Liver (tissue), 9 donors: Measurements from ENCODE around the gene CLTC. TPM values are rescaled to one million over a fixed set of nuclear protein-coding genes. Genes with fewer than 3 reads are reported as not detected.

Experiments
- DNase-seq: peaks from one replicate; pipeline ENCODE4 v3.0.0-alpha.2; 2017; ENCODE audit warnings: low spot score
- H3K27ac ChIP-seq, 2 donors: one replicate each; pipeline ENCODE4 v1.7.0; 2013; ENCODE audit warnings: inconsistent platforms in 2 of 2, low read length in 2 of 2, control low read depth in 1 of 2, low read depth in 1 of 2, mild to moderate bottlenecking in 1 of 2
- H3K27me3 ChIP-seq, 4 donors: one replicate each; pipeline versions ENCODE4 v1.6.1 to v1.7.0; 2013; ENCODE audit warnings: low read length in 3 of 4, inconsistent platforms in 1 of 4, mild to moderate bottlenecking in 1 of 4, moderate library complexity in 1 of 4; ENCODE audit not compliant: control insufficient read depth in 4 of 4, insufficient read depth in 4 of 4
- H3K36me3 ChIP-seq, 4 donors: one replicate each; pipeline versions ENCODE4 v1.6.1 to v1.7.0; 2013; ENCODE audit warnings: low read length in 3 of 4, mild to moderate bottlenecking in 3 of 4, low read depth in 1 of 4, moderate library complexity in 1 of 4; ENCODE audit not compliant: control insufficient read depth in 4 of 4, insufficient read depth in 3 of 4
- H3K4me1 ChIP-seq, 4 donors: one replicate each; pipeline versions ENCODE4 v1.6.1 to v1.7.0; 2013; ENCODE audit warnings: low read length in 3 of 4, mild to moderate bottlenecking in 3 of 4, moderate library complexity in 1 of 4; ENCODE audit not compliant: control insufficient read depth in 4 of 4, insufficient read depth in 4 of 4
- H3K4me3 ChIP-seq, 3 donors: one replicate each; pipeline versions ENCODE4 v1.6.1 to v1.7.0; 2013; ENCODE audit warnings: low read length in 3 of 3, control low read depth in 1 of 3, low read depth in 1 of 3, mild to moderate bottlenecking in 1 of 3
- H3K9ac ChIP-seq, 2 donors: one replicate each; pipeline ENCODE4 v1.7.0; 2013; ENCODE audit warnings: low read length in 2 of 2, mild to moderate bottlenecking in 2 of 2, moderate library complexity in 2 of 2, control low read depth in 1 of 2, low read depth in 1 of 2
- H3K9me3 ChIP-seq, 4 donors: one replicate each; pipeline versions ENCODE4 v1.6.1 to v1.7.0; 2013; ENCODE audit warnings: low read length in 3 of 4; ENCODE audit not compliant: control insufficient read depth in 4 of 4
- EGR1 ChIP-seq, 2 donors: IDR thresholded peaks; 2 replicates each; pipeline ENCODE4 v1.6.1; 2016 to 2018; ENCODE audit warnings: antibody characterized with exemption in 2 of 2, low read depth in 2 of 2
- FOXA1 ChIP-seq: IDR thresholded peaks from 2 replicates; pipeline ENCODE4 v1.6.1; 2016; ENCODE audit warnings: antibody characterized with exemption
- FOXA2 ChIP-seq: IDR thresholded peaks from 2 replicates; pipeline ENCODE4 v1.6.1; 2016; ENCODE audit warnings: antibody characterized with exemption
- GABPA ChIP-seq, 2 donors: IDR thresholded peaks in 1 of 2; conservative IDR thresholded peaks in 1 of 2; 2 replicates each; pipeline ENCODE4 v1.6.1; 2016; ENCODE audit warnings: antibody characterized with exemption in 2 of 2, mild to moderate bottlenecking in 1 of 2, moderate library complexity in 1 of 2
- HNF4A ChIP-seq, 2 donors: conservative IDR thresholded peaks; 2 replicates each; pipeline ENCODE4 v1.6.1; 2016; ENCODE audit warnings: antibody characterized with exemption in 2 of 2, mild to moderate bottlenecking in 2 of 2
- JUND ChIP-seq, 2 donors: IDR thresholded peaks; 2 replicates each; pipeline ENCODE4 v1.6.1; 2016; ENCODE audit warnings: antibody characterized with exemption in 2 of 2
- NR2F2 ChIP-seq: IDR thresholded peaks from 2 replicates; pipeline ENCODE4 v1.6.1; 2016; ENCODE audit warnings: antibody characterized with exemption
- RAD21 ChIP-seq, 2 donors: IDR thresholded peaks; 2 replicates each; pipeline ENCODE4 v1.6.1; 2016; ENCODE audit warnings: antibody characterized with exemption in 2 of 2, mild to moderate bottlenecking in 2 of 2
- RXRA ChIP-seq, 2 donors: IDR thresholded peaks; 2 replicates each; pipeline ENCODE4 v1.6.1; 2017 to 2018; ENCODE audit warnings: antibody characterized with exemption in 2 of 2, mild to moderate bottlenecking in 1 of 2
- SP1 ChIP-seq: IDR thresholded peaks from 2 replicates; pipeline ENCODE4 v1.6.1; 2018; ENCODE audit warnings: antibody characterized with exemption, mild to moderate bottlenecking
- TAF1 ChIP-seq: conservative IDR thresholded peaks from 2 replicates; pipeline ENCODE4 v1.6.1; 2016; ENCODE audit warnings: antibody characterized with exemption, mild to moderate bottlenecking
- YY1 ChIP-seq: IDR thresholded peaks from 2 replicates; pipeline ENCODE4 v1.6.1; 2016; ENCODE audit warnings: antibody characterized with exemption, mild to moderate bottlenecking
- WGBS: extraction: QIAGEN DNeasy Blood & Tissue Kit; methylation state at CpG from one replicate; pipeline ENCODE4 v1.1.7; 2013; 5-methylcytosine and 5-hydroxymethylcytosine counted together
- polyA plus RNA-seq, 2 donors: library from polyadenylated mRNA; stranded (reverse) in 1 of 2; unstranded in 1 of 2; fragments of 200-250 nt in 1 of 2; fragments of >200 nt in 1 of 2; fragmentation: Nextera tagmentation in 1 of 2; extraction: Ambion mirVana in 1 of 2; gene quantifications; one replicate each; pipeline versions ENCODE4 v1.2.1 to v1.2.3, GENCODE V29; 2013 to 2015
- total RNA-seq, 2 donors: library from RNA; depleted of rRNA; stranded (reverse); fragments of >200 nt; gene quantifications; one replicate each; pipeline ENCODE4 v1.2.3, GENCODE V29; 2014
- TF ChIP-seq, protein P1 (sequence below): IDR thresholded peaks from 2 replicates; pipeline ENCODE4 v1.6.1; 2016; ENCODE audit warnings: antibody characterized with exemption
- TF ChIP-seq, protein P2 (sequence below): fragments of 150-350 bp; IDR thresholded peaks from 2 replicates; pipeline ENCODE4 v1.5.1; 2017; ENCODE audit warnings: improper control_type of control experiment, low read depth, low read length; ENCODE audit not compliant: missing input control
- TF ChIP-seq, protein P3 (sequence below): IDR thresholded peaks from 2 replicates; pipeline ENCODE4 v1.6.1; 2016; ENCODE audit warnings: antibody characterized with exemption
- TF ChIP-seq, protein P4 (sequence below): IDR thresholded peaks from 2 replicates; pipeline ENCODE4 v1.6.1; 2016; ENCODE audit warnings: antibody characterized with exemption, mild to moderate bottlenecking
- TF ChIP-seq, protein P5 (sequence below): IDR thresholded peaks from 2 replicates; pipeline ENCODE4 v1.6.1; 2016; ENCODE audit warnings: antibody characterized with exemption
- donor health status: healthy.
- donor health status: healthy.
- donor health status: healthy.
- donor health status: healthy.
- donor health status: healthy.

The CLTC gene
- total and polyA plus RNA-seq, 4 donors: 59.9 to 282 (median 172) TPM

DNA sequence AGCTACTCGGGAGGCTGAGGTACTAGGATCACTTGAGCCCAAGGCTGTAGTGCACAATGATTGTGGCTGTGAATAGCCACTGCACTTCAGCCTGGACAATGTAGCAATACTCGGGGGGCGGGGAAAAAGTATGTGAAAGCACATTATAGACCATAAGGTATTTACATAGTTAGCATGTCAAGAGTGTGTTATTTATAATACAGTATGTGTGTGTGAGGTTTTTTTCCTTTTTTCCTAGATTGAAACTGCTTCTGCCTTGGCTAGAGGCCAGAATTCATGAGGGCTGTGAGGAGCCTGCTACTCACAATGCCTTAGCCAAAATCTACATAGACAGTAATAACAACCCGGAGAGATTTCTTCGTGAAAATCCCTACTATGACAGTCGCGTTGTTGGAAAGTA, 57.0 kb downstream of the CLTC start:
- DNase-seq: no peak
- Histone ChIP-seq H3K36me3 (peaks cover 9 to 85% (median 75%) of the 10 kb centered on the region in 4 donors), H3K27me3 (no peaks in the 10 kb centered on the region), H3K27ac (no peak overlapping the region), H3K9me3 (no peaks in the 10 kb centered on the region), H3K9ac (no peak overlapping the region), H3K4me1 (no peaks in the 10 kb centered on the region), H3K4me3 (no peak overlapping the region)
- 93% methylated on average over 7 of the region's 7 CpGs for WGBS
- TF ChIP-seq, protein P1, sequence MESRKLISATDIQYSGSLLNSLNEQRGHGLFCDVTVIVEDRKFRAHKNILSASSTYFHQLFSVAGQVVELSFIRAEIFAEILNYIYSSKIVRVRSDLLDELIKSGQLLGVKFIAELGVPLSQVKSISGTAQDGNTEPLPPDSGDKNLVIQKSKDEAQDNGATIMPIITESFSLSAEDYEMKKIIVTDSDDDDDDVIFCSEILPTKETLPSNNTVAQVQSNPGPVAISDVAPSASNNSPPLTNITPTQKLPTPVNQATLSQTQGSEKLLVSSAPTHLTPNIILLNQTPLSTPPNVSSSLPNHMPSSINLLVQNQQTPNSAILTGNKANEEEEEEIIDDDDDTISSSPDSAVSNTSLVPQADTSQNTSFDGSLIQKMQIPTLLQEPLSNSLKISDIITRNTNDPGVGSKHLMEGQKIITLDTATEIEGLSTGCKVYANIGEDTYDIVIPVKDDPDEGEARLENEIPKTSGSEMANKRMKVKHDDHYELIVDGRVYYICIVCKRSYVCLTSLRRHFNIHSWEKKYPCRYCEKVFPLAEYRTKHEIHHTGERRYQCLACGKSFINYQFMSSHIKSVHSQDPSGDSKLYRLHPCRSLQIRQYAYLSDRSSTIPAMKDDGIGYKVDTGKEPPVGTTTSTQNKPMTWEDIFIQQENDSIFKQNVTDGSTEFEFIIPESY: no peak
- TF ChIP-seq GABPA (IDR thresholded peaks at IDR 0.05 in 1 of 2, conservative IDR thresholded peaks at IDR 0.05 in 1 of 2) (no peak), RXRA (IDR thresholded peaks at IDR 0.05) (no peak), NR2F2 (no peak)
- TF ChIP-seq, protein P2, sequence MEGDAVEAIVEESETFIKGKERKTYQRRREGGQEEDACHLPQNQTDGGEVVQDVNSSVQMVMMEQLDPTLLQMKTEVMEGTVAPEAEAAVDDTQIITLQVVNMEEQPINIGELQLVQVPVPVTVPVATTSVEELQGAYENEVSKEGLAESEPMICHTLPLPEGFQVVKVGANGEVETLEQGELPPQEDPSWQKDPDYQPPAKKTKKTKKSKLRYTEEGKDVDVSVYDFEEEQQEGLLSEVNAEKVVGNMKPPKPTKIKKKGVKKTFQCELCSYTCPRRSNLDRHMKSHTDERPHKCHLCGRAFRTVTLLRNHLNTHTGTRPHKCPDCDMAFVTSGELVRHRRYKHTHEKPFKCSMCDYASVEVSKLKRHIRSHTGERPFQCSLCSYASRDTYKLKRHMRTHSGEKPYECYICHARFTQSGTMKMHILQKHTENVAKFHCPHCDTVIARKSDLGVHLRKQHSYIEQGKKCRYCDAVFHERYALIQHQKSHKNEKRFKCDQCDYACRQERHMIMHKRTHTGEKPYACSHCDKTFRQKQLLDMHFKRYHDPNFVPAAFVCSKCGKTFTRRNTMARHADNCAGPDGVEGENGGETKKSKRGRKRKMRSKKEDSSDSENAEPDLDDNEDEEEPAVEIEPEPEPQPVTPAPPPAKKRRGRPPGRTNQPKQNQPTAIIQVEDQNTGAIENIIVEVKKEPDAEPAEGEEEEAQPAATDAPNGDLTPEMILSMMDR: no peak
- TF ChIP-seq, protein P3, sequence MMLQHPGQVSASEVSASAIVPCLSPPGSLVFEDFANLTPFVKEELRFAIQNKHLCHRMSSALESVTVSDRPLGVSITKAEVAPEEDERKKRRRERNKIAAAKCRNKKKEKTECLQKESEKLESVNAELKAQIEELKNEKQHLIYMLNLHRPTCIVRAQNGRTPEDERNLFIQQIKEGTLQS: no peak
- TF ChIP-seq, protein P4, sequence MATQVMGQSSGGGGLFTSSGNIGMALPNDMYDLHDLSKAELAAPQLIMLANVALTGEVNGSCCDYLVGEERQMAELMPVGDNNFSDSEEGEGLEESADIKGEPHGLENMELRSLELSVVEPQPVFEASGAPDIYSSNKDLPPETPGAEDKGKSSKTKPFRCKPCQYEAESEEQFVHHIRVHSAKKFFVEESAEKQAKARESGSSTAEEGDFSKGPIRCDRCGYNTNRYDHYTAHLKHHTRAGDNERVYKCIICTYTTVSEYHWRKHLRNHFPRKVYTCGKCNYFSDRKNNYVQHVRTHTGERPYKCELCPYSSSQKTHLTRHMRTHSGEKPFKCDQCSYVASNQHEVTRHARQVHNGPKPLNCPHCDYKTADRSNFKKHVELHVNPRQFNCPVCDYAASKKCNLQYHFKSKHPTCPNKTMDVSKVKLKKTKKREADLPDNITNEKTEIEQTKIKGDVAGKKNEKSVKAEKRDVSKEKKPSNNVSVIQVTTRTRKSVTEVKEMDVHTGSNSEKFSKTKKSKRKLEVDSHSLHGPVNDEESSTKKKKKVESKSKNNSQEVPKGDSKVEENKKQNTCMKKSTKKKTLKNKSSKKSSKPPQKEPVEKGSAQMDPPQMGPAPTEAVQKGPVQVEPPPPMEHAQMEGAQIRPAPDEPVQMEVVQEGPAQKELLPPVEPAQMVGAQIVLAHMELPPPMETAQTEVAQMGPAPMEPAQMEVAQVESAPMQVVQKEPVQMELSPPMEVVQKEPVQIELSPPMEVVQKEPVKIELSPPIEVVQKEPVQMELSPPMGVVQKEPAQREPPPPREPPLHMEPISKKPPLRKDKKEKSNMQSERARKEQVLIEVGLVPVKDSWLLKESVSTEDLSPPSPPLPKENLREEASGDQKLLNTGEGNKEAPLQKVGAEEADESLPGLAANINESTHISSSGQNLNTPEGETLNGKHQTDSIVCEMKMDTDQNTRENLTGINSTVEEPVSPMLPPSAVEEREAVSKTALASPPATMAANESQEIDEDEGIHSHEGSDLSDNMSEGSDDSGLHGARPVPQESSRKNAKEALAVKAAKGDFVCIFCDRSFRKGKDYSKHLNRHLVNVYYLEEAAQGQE: no peak

DNA sequence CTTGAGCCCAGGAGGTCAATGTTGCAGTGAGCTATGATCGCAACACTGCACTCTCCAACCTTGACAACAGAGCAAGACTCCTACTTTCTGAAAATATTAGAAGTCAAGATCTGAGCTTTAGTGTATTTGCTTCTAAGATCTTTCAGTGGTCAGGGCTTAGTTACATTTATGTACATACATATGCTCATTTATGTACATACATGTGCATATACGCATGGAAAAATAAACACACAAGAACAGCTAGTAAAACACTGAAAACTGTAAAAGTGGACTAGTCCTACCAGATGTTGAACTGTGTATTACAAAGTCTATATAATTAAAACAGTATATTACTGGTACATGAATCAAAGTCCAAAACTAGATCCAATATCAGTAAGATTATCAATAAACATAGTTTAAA, 59.2 kb downstream of the CLTC start:
- 43% methylated on average over 2 of the region's 2 CpGs for WGBS
- no peak overlapping the region for H3K27ac ChIP-seq
- DNase-seq: no peak
- no peaks in the 10 kb centered on the region for H3K27me3 ChIP-seq
- H3K36me3 ChIP-seq: peaks cover 16 to 96% (median 87%) of the 10 kb centered on the region in 4 donors
- no peaks in the 10 kb centered on the region for H3K4me1 ChIP-seq
- H3K9me3 ChIP-seq: no peaks in the 10 kb centered on the region
- no peak overlapping the region for H3K4me3 ChIP-seq
- no peak overlapping the region for H3K9ac ChIP-seq
- TF ChIP-seq, protein P5, sequence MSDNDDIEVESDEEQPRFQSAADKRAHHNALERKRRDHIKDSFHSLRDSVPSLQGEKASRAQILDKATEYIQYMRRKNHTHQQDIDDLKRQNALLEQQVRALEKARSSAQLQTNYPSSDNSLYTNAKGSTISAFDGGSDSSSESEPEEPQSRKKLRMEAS: no peak
- TF ChIP-seq YY1 (no peak), TAF1 (no peak), RXRA (IDR thresholded peaks at IDR 0.05) (no peak), HNF4A (conservative IDR thresholded peaks at IDR 0.05) (no peak), SP1 (no peak), GABPA (IDR thresholded peaks at IDR 0.05 in 1 of 2, conservative IDR thresholded peaks at IDR 0.05 in 1 of 2) (no peak), RAD21 (IDR thresholded peaks at IDR 0.05) (no peak), NR2F2 (no peak), EGR1 (IDR thresholded peaks at IDR 0.05; ENCODE audit: low read depth in 2 of 2) (no peak), FOXA1 (no peak), JUND (IDR thresholded peaks at IDR 0.05) (no peak), FOXA2 (no peak)
- TF ChIP-seq, protein P1: no peak
- TF ChIP-seq, protein P2: no peak
